ENCODE results near the gene MRPL30.
"Not testable (repeated sequence)": the region's sequence is repeated elsewhere in the genome, so short reads cannot be mapped to it uniquely, and the experiment has no call there.

Gene MRPL30

DNA sequence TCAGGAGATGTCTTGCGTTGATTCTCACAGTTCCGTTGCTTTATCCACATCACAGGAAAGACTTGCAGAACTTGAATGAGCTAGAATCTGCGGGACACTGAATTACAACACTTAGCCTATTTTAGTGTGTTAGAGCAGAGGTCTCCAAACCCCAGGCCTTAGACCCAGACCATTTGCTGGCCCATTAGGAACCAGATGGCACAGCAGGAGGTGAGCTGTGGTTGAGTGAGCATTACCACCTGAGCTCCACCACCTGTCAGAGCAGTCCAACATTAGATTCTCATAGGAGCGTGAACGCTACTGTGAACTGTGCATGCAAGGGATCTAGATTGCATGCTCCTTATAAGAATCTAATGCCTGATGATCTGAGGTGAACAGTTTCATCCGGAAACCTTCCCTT lies 3.8 kb downstream of the MRPL30 start:
- no peak for DNase-seq (ENCODE audit: low read depth in 2 of 2)

DNA sequence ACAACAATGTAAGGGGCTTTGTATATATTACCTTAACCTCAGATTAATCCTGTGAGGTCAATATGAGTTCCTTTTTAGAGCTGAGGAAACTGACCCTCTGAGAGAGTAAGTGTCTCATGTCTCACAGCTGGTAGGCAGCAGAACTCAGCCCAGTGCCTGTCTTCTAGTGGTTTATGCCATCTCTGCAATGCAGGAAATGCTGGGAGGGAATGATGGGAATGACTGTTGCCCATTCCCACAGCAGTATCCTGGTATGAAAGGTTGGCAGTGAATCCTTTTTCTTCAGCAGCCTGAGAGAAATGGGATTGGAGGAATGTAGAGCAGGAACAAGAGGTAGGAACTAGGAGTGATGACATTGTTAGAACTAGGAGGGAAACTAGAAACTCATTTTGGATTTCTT lies 6.0 kb downstream of the MRPL30 start:
- no peak for DNase-seq (ENCODE audit: low read depth in 2 of 2)

DNA sequence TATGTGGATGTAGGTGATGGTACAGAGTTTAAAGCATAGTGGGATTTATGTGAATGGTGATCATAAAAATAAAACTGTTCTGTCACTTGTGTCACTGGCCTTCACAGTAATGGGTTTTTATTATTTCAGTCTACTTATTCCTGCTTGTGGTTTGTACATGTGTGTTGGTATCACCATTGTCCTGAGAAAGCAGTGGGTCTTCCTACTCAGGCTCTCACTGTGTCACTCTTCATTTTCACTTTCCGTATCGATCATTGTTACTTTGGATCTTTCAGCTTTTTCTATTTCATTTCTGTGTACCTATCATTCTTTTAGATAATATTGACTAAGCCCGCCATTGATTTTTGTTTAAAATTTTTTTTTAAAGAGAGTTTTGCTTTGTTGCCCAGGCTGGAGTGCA lies 7.4 kb downstream of the MRPL30 start:
- DNase-seq (ENCODE audit: low read depth in 2 of 2) = no peak

DNA sequence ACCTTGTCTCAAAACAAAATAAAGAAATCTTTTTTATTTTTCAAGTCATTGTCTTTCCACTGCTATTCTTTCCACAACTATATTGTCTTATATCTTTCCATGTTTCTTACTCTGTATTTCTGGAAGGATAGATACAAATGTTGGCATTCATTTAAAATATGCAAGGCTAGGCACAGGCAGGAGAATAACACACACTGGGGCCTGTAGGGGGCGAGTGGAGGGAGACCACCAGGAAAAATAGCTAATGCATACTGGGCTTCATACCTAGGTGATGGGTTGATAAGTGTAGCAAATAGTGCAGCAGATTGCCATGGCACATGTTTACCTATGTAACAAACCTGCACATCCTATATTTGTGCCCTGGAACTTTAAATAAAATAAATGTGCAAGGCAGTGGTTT lies 9.6 kb downstream of the MRPL30 start:
- no peak for DNase-seq (ENCODE audit: low read depth in 2 of 2)

DNA sequence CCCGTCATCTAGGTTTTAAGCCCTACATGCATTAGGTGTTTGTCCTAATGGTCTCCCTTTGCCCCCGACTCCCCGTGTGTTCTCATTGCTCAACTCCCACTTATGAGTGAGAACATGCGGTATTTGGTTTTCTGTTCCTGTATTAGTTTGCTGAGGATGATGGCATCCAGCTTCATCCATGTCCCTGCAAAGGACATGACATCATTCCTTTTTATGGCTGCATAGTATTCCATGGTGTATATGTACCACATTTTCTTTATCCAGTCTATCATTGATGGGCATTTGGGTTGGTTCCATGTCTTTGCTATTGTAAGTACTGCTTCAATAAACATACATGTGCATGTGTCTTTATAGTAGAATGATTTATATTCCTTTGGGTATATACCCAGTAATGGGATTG lies 11.4 kb downstream of the MRPL30 start:
- DNase-seq (ENCODE audit: low read depth in 2 of 2) = not testable (repeated sequence)

DNA sequence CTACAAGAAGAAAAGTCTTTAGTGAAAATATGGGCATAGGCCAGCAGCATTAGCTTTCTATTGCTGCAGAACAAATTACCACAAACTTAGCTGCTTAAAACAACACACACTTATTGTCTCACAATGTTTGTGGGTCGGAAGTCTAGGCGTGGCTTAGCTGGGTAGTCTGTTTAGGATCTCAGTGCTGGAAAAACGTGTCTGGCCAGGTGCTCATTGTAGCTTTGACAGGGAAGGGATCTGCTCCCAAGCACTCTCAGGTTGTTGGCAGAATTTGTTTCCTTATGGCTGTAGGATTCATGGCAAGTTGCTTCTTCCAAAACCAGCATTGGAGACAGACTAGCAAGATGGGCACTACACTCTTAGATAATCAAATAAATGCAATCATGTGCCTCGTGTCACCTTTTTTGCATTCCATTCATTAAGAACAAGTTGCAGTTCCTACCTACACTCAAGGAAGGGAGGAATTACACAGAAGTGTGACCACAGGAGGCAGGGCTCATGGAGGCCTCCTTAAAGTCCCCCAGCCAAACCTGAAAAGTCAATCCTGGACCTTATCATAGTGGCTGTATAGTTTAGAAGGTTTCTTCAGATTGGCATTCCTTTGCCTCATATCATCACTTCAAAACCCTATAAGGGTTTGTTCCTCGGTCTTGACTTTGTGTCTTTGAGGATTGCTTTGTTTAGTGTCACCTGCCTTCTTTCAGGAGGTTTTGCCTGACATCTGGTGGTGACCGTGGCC lies 17.3 kb downstream of the MRPL30 start:
- no peak for DNase-seq (ENCODE audit: low read depth in 2 of 2)

DNA sequence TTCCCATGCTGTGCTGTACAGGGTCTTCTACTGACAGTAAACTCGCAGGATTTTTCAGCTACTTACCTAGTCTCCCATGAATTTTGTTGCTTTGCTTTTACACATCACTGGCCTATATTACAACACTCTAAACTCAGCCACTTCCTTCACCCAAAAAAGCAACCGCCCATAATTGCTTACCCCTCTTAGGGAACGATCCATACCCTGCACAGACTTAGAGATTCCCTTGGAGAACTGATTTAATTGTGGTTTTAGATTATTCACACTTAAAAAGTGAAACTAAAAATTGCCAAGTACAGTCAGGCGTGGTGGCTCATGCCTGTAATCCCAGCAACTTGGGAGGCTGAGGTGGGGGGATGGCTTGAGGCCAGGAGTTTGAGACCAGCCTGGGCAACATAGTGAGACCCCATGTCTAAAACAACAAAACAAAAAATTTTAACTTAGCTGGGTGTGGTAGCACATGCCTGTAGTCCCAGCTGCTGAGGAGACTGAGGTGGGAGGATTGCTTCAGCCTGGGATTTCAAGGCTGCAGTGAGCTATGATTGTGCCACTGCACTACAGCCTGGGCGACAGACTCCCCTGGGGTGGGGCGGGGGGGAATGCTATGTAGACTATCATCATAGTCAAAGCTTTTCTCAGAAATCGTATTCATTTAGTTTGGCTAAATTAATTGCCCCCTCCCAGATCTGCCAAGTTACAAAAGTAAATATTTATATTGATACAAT lies 19.3 kb downstream of the MRPL30 start:
- no peak for DNase-seq (ENCODE audit: low read depth in 2 of 2)

DNA sequence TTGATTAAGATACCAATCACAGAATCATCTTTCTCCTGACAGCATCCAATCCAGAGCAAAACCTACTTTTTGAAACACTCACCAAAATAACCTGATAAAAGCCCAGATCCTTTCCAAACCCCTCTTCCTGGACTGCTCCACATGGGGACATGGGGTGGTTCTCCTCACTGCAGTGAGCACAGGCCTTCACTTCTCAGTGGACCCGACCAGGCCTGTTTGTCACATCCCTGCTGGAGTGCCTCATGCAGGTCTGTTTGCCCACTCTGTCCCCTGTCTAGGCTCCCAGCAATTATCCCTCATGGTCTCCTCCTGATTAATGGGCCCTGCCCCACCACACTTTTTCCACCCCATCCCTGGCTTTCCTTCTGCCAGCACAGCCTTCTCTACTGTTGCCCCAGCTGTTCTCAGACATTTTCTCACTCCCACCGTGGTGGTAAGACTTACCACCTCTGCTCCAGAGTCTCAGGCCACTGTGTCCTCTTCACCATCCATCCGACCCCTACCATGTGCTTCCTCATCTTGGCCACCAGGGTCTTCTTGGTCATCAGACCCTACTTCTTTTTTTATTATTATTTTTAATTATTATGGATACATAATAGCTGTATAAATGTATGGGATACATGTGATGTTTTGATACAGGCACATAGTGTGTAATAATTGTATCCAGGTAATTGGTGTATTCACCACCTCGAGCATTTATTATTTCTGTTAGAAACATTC lies 21.1 kb downstream of the MRPL30 start:
- no peak for DNase-seq (ENCODE audit: low read depth in 2 of 2)

DNA sequence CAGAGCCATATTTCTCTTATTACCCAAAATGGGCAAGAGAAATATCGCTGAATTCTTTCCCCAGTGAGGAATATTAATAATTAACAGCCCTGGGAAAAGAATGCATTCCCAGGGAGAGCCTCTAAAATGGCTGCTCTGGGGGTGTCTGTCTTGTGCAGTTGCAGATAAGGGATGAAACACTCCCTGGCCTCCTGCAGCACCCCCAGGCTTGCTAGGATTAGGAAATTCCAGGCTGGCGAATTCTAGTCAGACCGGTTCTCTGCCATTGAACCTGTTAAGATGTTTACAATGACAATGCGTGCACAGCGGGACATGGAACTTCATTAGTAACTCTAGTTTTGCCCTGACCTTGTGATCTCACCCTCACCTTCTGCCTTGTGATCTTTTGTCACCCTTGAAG lies 24.5 kb downstream of the MRPL30 start:
- no peak for DNase-seq (ENCODE audit: low read depth in 2 of 2)

DNA sequence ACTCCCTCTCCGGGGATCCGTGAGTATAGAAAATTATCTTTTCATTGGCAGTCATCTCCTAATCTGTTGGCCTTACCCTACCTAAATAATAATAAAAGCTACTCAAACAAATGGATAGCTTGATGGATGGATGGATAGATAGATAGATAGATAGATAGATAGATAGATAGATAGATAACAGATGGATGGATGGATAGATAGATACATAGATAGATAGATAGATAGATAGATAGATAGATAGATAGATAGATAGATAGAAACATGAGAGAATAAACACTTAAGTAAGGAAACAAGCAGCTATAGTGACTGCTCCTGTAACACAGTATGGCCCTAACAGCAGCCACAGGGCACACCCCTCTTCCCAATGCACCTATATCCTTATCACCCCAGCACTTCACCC lies 35.1 kb downstream of the MRPL30 start:
- no peak for DNase-seq (ENCODE audit: low read depth in 2 of 2)

DNA sequence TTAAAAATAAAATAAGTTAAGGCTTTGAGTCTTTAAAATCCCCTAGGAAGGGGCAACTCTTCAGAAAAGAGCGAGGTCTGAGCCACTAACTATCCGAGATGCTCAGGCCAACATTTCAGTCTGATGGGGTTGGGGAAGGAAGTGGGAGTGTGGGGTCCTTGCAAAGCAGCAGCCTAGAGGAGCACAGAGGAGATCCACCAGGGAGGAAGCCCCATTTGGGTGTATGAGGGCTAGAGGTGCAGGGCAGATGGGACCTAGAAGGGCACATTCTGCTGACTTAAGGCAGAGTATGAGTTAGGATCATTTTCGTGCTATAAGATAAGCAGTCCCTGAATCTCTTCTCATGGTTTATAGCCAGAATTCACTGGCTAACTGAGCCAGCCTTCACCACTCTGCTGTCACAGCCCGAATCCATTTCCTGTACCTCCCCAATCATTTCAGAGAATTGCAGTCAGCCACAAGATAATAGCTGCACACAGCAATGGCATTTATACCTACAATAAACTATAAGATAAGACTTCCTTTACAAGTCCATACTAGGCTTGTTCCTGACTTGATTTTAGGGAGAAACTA lies 37.0 kb downstream of the MRPL30 start:
- no peak for DNase-seq (ENCODE audit: low read depth in 2 of 2)

DNA sequence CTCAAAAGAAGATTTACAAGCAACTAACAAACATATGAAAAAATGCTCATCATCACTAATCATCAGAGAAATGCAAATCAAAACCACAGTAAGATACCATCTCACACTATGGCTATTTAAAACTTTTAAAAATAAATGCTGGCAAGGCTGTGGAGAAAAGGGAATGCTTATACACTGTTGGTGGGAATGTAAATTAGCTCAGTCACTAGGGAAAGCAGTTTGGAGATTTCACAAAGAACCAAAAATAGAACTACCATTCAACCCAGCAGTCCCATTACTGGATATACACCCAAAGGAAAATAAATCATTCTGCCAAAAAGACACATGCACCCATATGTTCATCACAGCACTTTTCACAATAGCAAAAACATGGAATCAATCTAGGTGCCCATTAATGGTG lies 52.2 kb downstream of the MRPL30 start:
- not testable (repeated sequence) for DNase-seq (ENCODE audit: low read depth in 2 of 2)

DNA sequence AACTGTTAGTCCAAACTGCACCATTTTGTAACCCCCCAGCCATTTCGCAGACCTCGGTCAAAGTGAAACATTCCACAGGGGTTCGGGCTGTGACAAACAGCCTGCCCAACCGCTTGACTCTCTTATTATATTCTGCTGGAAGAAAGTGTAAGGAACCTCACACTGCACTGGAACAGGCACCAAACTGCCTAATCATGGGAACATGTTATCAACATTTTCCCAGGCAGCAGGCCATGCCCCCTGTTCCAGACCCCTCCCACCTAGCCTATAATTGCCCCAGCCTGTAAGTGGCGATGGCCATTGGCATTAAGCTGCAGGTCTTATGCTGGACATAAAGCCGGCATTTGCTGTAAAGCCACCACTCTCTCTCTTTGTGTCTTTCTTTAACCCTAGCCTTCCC lies 57.6 kb downstream of the MRPL30 start:
- no peak for DNase-seq (ENCODE audit: low read depth in 2 of 2)

DNA sequence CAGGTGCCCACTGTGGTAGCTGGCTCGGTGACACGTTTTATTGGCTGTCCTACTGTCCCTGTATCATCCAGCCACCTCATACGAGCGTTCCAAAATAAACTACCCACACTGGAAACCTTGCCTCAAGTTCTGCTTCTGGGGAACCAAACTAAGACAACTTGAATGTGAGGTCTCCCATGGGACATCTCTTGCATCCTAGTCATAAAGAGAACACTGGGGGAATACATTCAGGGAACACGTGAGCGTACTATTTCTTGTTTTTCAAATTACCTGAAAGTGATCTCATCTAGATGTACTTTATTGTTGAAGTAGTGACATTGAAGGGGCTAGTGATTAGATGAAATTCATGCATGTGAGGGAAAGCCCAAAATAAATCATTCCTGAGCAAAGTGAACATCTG lies 59.4 kb downstream of the MRPL30 start:
- DNase-seq (ENCODE audit: low read depth in 2 of 2) = no peak

DNA sequence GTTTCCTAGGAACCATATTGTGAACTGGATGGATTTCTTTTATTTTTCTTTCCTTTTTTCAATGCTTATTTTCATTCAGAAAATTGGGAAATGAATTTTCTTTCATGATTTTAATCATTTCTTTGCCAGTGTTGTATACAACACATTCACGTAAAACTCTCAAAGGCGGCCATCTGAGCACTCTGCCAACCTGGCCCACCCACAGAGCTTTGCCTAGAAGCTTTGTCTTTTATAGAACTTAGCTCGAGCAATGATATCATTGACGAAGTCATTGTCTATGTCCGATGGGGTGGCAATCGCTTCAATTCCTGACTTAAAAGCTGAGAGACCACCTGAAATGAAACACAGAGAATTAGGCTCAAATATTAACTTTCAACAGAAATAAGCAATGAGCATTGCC lies 61.2 kb downstream of the MRPL30 start:
- no peak for DNase-seq (ENCODE audit: low read depth in 2 of 2)
